Measurements from ENCODE around the gene COL6A2.

COL6A2 gene

DNA sequence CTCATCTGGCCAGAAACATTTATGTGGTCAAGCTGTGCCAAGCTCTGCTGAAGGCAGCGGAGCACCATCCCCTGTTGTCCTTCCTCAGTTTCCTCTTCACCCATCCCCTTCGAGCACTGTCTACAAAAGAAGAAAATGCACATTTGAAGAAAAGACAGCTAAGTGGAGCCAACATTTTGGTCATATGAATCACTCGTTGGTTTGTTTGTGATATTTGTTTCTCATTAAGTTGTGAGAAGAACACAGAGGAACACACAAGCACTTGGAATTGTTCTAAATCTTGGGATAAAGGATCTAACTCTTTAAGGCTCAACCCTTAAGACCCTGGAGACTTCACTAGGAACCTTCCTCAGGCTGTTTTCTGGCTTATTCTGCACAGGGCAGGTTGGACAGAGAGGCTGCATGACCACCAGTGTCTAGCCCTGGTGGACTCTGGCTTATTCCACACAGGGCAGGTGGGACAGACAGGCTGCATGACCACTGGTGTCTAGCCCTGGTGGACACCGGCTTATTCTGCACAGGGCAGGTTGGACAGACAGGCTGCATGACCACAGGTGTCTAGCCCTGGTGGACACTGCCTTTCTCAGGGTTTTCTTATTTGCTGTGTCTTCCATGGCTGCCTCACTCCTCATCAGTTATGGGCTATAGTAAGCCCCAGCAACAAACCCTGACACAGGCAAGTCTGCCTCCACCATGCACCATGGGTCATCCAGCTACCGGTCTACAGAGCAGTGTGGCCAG lies 35.3 kb upstream of the COL6A2 start:
- H3K4me3 ChIP-seq (ENCODE audit: low read length): no peak overlapping the region
- no peak overlapping the region for H3K4me2 ChIP-seq (ENCODE audit: low read length)
- no peaks in the 10 kb centered on the region for H3K4me1 ChIP-seq (ENCODE audit: control insufficient read depth, low read length)
- H4K20me1 ChIP-seq (ENCODE audit: control insufficient read depth, insufficient read depth, low read depth, low read length): no peaks in the 10 kb centered on the region
- no peak for TF ChIP-seq EZH2phosphoT487 (IDR thresholded peaks at IDR 0.05; ENCODE audit: borderline replicate concordance, low read length)
- TF ChIP-seq, protein P1, sequence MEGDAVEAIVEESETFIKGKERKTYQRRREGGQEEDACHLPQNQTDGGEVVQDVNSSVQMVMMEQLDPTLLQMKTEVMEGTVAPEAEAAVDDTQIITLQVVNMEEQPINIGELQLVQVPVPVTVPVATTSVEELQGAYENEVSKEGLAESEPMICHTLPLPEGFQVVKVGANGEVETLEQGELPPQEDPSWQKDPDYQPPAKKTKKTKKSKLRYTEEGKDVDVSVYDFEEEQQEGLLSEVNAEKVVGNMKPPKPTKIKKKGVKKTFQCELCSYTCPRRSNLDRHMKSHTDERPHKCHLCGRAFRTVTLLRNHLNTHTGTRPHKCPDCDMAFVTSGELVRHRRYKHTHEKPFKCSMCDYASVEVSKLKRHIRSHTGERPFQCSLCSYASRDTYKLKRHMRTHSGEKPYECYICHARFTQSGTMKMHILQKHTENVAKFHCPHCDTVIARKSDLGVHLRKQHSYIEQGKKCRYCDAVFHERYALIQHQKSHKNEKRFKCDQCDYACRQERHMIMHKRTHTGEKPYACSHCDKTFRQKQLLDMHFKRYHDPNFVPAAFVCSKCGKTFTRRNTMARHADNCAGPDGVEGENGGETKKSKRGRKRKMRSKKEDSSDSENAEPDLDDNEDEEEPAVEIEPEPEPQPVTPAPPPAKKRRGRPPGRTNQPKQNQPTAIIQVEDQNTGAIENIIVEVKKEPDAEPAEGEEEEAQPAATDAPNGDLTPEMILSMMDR (IDR thresholded peaks at IDR 0.05; ENCODE audit: low read depth, low read length, poor library complexity, severe bottlenecking): no peak
- no peaks in the 10 kb centered on the region for H3K27me3 ChIP-seq (ENCODE audit: control insufficient read depth, low read length)
- H3K9me2 ChIP-seq (replicated peaks; ENCODE audit: control insufficient read depth, low read length): no peaks in the 10 kb centered on the region
- H3K36me3 ChIP-seq (ENCODE audit: control insufficient read depth, low read length): no peaks in the 10 kb centered on the region
- H3F3A ChIP-seq (ENCODE audit: control insufficient read depth, insufficient read depth): no peaks in the 10 kb centered on the region
- H3K27ac ChIP-seq (ENCODE audit: low read depth, low read length): no peak overlapping the region
- no peaks in the 10 kb centered on the region for H3K79me2 ChIP-seq (ENCODE audit: control insufficient read depth, low read length)
- H3K9me3 ChIP-seq (ENCODE audit: control insufficient read depth, insufficient read depth, low read length): peaks cover 67% of the 10 kb centered on the region

DNA sequence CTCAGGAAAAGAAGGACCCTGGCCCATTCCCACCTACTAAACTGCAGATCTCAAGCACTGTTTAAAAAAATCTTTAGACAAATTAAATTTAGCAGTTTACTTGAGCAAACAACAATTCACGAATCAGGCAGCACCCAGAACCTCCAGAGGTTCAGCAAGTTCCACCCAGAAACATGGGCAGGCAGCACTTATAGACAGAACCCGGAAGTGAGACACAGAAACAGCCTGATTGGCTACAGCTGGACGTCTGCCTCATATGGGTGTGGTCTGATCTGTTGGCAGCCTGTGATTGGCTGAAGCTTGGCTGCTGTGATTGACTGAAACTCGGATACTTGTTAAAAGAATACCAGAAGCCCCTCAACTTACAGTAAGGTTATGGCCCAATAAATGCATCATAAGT lies 34.7 kb upstream of the COL6A2 start:
- Histone ChIP-seq H4K20me1 (ENCODE audit: control insufficient read depth, insufficient read depth, low read depth, low read length) (no peaks in the 10 kb centered on the region), H3K9me2 (replicated peaks; ENCODE audit: control insufficient read depth, low read length) (no peaks in the 10 kb centered on the region), H3K27me3 (ENCODE audit: control insufficient read depth, low read length) (no peaks in the 10 kb centered on the region), H3K4me3 (ENCODE audit: low read length) (no peak overlapping the region), H3K9me3 (ENCODE audit: control insufficient read depth, insufficient read depth, low read length) (peaks cover 65% of the 10 kb centered on the region), H3K79me2 (ENCODE audit: control insufficient read depth, low read length) (no peaks in the 10 kb centered on the region), H3K27ac (ENCODE audit: low read depth, low read length) (no peak overlapping the region), H3F3A (ENCODE audit: control insufficient read depth, insufficient read depth) (no peaks in the 10 kb centered on the region), H3K4me1 (ENCODE audit: control insufficient read depth, low read length) (no peaks in the 10 kb centered on the region), H3K36me3 (ENCODE audit: control insufficient read depth, low read length) (no peaks in the 10 kb centered on the region), H3K4me2 (ENCODE audit: low read length) (no peak overlapping the region)
- TF ChIP-seq EZH2phosphoT487 (IDR thresholded peaks at IDR 0.05; ENCODE audit: borderline replicate concordance, low read length): no peak
- TF ChIP-seq, protein P1 (IDR thresholded peaks at IDR 0.05; ENCODE audit: low read depth, low read length, poor library complexity, severe bottlenecking): no peak

DNA sequence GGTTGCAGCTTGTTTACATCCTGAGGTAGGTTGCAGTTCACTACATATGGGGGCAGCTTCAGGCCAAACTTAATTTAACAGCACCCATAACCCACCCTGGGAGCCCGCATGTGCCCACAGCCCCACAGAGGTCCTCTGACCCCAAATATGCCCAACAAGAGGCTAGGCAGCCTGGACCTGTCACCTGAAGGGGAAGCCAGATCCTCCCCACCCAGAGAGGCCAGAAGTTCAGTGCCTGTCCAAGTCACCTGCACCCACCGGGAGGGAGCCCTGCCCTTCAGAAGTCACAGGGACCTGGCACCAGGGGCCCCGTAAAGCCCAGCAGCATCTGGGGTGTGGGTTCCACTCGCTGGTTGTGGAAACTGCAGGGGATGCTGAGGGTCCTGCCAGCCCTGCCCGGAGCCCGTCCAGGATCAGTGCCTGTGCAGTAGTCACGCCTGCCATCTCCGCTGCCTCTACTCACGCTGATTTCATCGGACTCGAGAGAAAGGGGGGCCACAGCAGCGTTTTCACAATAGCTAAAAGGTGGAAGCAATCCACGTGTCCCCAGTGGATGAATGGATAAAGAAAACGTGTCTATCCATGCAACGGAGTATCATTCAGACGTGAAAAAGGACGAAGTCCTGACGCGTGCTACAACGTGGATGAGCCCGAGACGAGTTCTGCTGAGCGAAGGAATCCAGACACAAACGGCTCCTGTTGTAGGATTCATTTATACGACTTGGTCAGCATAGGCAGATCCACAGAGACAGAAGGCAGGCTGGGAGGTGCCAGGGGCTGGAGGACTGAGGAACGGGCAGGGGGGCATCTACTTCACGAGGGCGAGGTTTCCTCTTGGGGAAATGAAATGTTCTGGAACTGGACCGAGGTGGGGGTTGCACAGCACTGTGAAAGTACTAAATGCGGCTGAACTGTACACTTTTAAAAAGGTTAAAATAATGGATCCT lies 33.9 kb upstream of the COL6A2 start:
- Histone ChIP-seq H3K36me3 (ENCODE audit: control insufficient read depth, low read length) (no peaks in the 10 kb centered on the region), H3K4me3 (ENCODE audit: low read length) (no peak overlapping the region), H3K27me3 (ENCODE audit: control insufficient read depth, low read length) (no peaks in the 10 kb centered on the region), H4K20me1 (ENCODE audit: control insufficient read depth, insufficient read depth, low read depth, low read length) (no peaks in the 10 kb centered on the region), H3F3A (ENCODE audit: control insufficient read depth, insufficient read depth) (no peaks in the 10 kb centered on the region), H3K9me3 (ENCODE audit: control insufficient read depth, insufficient read depth, low read length) (peaks cover 64% of the 10 kb centered on the region), H3K4me1 (ENCODE audit: control insufficient read depth, low read length) (no peaks in the 10 kb centered on the region), H3K27ac (ENCODE audit: low read depth, low read length) (no peak overlapping the region), H3K4me2 (ENCODE audit: low read length) (no peak overlapping the region), H3K9me2 (replicated peaks; ENCODE audit: control insufficient read depth, low read length) (no peaks in the 10 kb centered on the region), H3K79me2 (ENCODE audit: control insufficient read depth, low read length) (no peaks in the 10 kb centered on the region)
- no peak for TF ChIP-seq EZH2phosphoT487 (IDR thresholded peaks at IDR 0.05; ENCODE audit: borderline replicate concordance, low read length)
- TF ChIP-seq, protein P1 (IDR thresholded peaks at IDR 0.05; ENCODE audit: low read depth, low read length, poor library complexity, severe bottlenecking): no peak

All from DOHH2 (cell line).